C4-2B (cell line): Measurements from ENCODE around the gene PLA2G4E.

Experiments
- H3K27ac ChIP-seq: fragments of 450-650 bp; 2 replicates; pipeline ENCODE4 v1.5.1; 2017
- ZFX ChIP-seq: fragments of 450-650 bp; IDR thresholded peaks from 2 replicates; pipeline ENCODE4 v1.6.1; 2017
- TF ChIP-seq, protein P1 (sequence below): fragments of 450-650 bp; conservative IDR thresholded peaks from 2 replicates; pipeline ENCODE4 v1.5.1; 2017; ENCODE audit warnings: mild to moderate bottlenecking

PLA2G4E gene

DNA sequence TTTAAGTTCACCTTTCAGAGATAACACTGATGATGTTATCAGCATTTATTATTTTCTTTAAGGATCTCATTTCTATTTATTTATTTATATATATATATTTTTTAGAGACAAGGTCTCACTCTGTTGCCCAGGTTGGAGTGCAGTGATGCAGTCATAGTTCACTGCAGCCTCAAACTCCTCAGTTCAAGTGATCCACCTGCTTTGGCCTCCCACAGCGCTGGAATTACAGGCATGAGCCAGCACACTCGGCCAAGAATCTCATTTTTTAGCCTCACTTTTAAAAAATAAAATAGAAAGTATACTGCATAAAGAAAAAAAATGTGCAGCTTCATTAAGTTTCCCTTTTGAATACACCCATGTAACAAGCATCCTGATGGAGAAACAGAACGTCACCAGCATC, 37.9 kb upstream of the PLA2G4E start:
- no peak for TF ChIP-seq ZFX
- TF ChIP-seq, protein P1, sequence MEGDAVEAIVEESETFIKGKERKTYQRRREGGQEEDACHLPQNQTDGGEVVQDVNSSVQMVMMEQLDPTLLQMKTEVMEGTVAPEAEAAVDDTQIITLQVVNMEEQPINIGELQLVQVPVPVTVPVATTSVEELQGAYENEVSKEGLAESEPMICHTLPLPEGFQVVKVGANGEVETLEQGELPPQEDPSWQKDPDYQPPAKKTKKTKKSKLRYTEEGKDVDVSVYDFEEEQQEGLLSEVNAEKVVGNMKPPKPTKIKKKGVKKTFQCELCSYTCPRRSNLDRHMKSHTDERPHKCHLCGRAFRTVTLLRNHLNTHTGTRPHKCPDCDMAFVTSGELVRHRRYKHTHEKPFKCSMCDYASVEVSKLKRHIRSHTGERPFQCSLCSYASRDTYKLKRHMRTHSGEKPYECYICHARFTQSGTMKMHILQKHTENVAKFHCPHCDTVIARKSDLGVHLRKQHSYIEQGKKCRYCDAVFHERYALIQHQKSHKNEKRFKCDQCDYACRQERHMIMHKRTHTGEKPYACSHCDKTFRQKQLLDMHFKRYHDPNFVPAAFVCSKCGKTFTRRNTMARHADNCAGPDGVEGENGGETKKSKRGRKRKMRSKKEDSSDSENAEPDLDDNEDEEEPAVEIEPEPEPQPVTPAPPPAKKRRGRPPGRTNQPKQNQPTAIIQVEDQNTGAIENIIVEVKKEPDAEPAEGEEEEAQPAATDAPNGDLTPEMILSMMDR = no peak
- H3K27ac ChIP-seq = no peak overlapping the region

DNA sequence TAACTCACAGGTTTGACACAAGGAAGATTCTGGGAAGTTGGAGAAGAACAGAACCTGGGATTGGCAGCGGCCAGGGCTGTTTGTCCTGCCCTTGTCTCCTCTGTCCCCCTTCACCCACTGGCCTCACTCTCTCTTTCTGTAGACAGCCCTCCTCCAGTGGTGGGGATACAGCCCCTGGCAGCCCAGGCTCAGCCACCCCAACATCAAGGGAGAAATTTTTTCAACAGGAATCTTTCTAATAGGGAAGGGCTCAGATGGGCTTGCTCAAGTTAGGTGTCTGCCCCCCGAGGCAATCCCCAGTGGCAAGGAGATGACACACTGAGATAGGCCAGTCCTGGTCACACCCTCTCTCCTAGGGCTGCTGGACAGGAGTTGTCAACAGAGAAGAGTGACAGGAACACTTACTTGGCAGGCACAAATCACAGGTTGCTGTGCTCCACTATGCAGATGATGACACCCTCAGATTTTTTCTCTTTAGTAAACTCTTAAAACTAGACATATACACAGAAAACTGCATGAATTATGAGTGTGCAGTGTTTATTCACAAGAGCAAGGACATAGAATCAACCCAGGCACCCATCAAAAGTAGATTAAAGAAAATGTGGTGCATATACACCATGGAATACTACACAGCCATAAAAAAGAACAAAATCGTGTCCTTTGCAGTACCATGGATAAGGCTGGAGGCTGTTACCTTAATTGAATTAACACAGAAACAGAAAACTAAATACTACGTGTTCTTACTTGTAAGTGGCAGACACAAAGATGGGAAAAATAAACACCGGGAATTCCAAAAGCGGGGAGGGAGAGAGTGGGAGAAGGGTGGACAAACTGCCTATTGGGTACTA, 37.2 kb upstream of the PLA2G4E start:
- TF ChIP-seq, protein P1 = no peak
- no peak for TF ChIP-seq ZFX
- no peak overlapping the region for H3K27ac ChIP-seq

GRCh38 chr15:42056934-42057798, 36.3 kb upstream of the PLA2G4E start:
- H3K27ac ChIP-seq = no peak overlapping the region
- TF ChIP-seq, protein P1 = peak; percentile 92
- TF ChIP-seq ZFX = no peak

GRCh38 chr15:42053914-42054313, 33.1 kb upstream of the PLA2G4E start:
- H3K27ac ChIP-seq = no peak overlapping the region
- TF ChIP-seq, protein P1 = no peak
- no peak for TF ChIP-seq ZFX

- no peak for TF ChIP-seq ZFX
- TF ChIP-seq, protein P1 = no peak
- H3K27ac ChIP-seq = no peak overlapping the region
Observed at GRCh38 chr15:42053010-42053409, 32.2 kb upstream of the PLA2G4E start.

- H3K27ac ChIP-seq = no peak overlapping the region
- TF ChIP-seq, protein P1 = no peak
- no peak for TF ChIP-seq ZFX
Observed at GRCh38 chr15:42050484-42051255, 29.8 kb upstream of the PLA2G4E start.
